Testis (tissue), 3 donors: ENCODE measurements around the gene ZNF688. TPM values are rescaled to one million over a fixed set of nuclear protein-coding genes. Genes with fewer than 3 reads are reported as not detected.

ENCODE experiments used
- DNase-seq: peaks from one replicate; pipeline ENCODE4 v3.0.0-alpha.2; 2019
- H3K27ac ChIP-seq, 2 donors: fragments of 200-600 bp; sonication (generic); one replicate each; pipeline ENCODE4 v1.5.1; 2019
- H3K27me3 ChIP-seq: fragments of 200-600 bp; sonication (generic); one replicate; pipeline ENCODE4 v1.5.1; 2019
- H3K36me3 ChIP-seq: fragments of 200-600 bp; sonication (generic); one replicate; pipeline ENCODE4 v1.5.1; 2017; ENCODE audit warnings: low read depth; ENCODE audit errors: missing control alignments
- H3K4me1 ChIP-seq: fragments of 200-600 bp; sonication (generic); one replicate; pipeline ENCODE4 v1.5.1; 2019
- H3K4me3 ChIP-seq, 2 donors: fragments of 200-600 bp; sonication (generic); one replicate each; pipeline ENCODE4 v1.5.1; 2017 to 2019
- H3K9me3 ChIP-seq: fragments of 200-600 bp; sonication (generic); one replicate; pipeline ENCODE4 v1.5.1; 2017
- CTCF ChIP-seq, 3 experiments: fragments of 450-650 bp in 2 of 3; fragments of 200-600 bp in 1 of 3; sonication (generic) in 1 of 3; IDR thresholded peaks; one replicate each; pipeline ENCODE4 v1.5.1; 2016 to 2019; ENCODE audit warnings: antibody characterized with exemption in 3 of 3, mild to moderate bottlenecking in 2 of 3, moderate library complexity in 1 of 3
- POLR2A ChIP-seq: fragments of 450-650 bp; IDR thresholded peaks from one replicate; pipeline ENCODE4 v1.6.1; 2017; ENCODE audit warnings: antibody characterized with exemption, mild to moderate bottlenecking, moderate library complexity
- WGBS, 2 donors: methylation state at CpG; one replicate each; pipeline ENCODE4 v1.1.5; 2018; 5-methylcytosine and 5-hydroxymethylcytosine counted together
- intact Hi-C: fragments of 100-400 bp; cut with DNase I; formaldehyde crosslinking; loops from one replicate; pipeline ENCODE4 v1.15.1; 2023; ENCODE audit warnings: low total_unique reads
- polyA plus RNA-seq: library from polyadenylated mRNA; stranded (reverse); fragments of 350-450 nt; fragmentation: Illumina TruSeq; extraction: RNeasy Lipid Tissue Mini Kit (QIAGEN cat#74804); gene quantifications from one replicate; pipeline ENCODE4 v1.2.3, GENCODE V29; 2014; ENCODE audit warnings: low read depth, low replicate concordance; ENCODE audit not compliant: insufficient read depth
- total RNA-seq, 2 donors: library from RNA; depleted of rRNA; stranded (reverse); fragments of >200 nt; gene quantifications; one replicate each; pipeline ENCODE4 v1.2.3, GENCODE V29; 2016

Gene ZNF688
- total and polyA plus RNA-seq, 3 donors from 2014 or later: 21.7 to 54.6 (median 38.5) TPM

- Histone ChIP-seq H3K36me3 (no peaks in the 10 kb centered on the region), H3K27ac (no peak overlapping the region), H3K9me3 (no peaks in the 10 kb centered on the region), H3K4me1 (peaks cover 8% of the 10 kb centered on the region), H3K4me3 (no peak overlapping the region), H3K27me3 (no peaks in the 10 kb centered on the region)
- DNase-seq: no peak
- TF ChIP-seq POLR2A: no peak
- TF ChIP-seq CTCF (IDR thresholded peaks at IDR 0.05): no peak
- 48 to 50% methylated on average over 11 of the region's 11 CpGs for WGBS, 2 donors
- intact Hi-C loops: no loop called here
Observed at GRCh38 chr16:30533146-30533522, 38.4 kb downstream of the ZNF688 start.

GRCh38 chr16:30532285-30533145, 39.0 kb downstream of the ZNF688 start:
- intact Hi-C loops: no loop called here
- no peaks in the 10 kb centered on the region for H3K9me3 ChIP-seq
- H3K4me3 ChIP-seq: no peak overlapping the region
- DNase-seq: no peak
- no peak overlapping the region for H3K27ac ChIP-seq
- TF ChIP-seq CTCF (IDR thresholded peaks at IDR 0.05) (no peak), POLR2A (no peak)
- no peaks in the 10 kb centered on the region for H3K36me3 ChIP-seq
- no peaks in the 10 kb centered on the region for H3K27me3 ChIP-seq
- H3K4me1 ChIP-seq: peaks cover 13% of the 10 kb centered on the region
- 63 to 80% methylated on average over 27 to 54 of the region's 57 CpGs for WGBS, 2 donors

- Histone ChIP-seq H3K36me3 (no peaks in the 10 kb centered on the region), H3K27ac (no peak overlapping the region), H3K4me1 (peaks cover 15% of the 10 kb centered on the region), H3K9me3 (no peaks in the 10 kb centered on the region), H3K4me3 (no peak overlapping the region), H3K27me3 (no peaks in the 10 kb centered on the region)
- DNase-seq: no peak
- no peak for TF ChIP-seq CTCF (IDR thresholded peaks at IDR 0.05)
- no peak for TF ChIP-seq POLR2A
- intact Hi-C loops: no loop called here
- 78 to 87% methylated on average over 9 to 13 of the region's 13 CpGs for WGBS, 2 donors
Observed at GRCh38 chr16:30530163-30531037, 41.1 kb downstream of the ZNF688 start.

- intact Hi-C loops: no loop called here
- 67 to 78% methylated on average over 2 to 4 of the region's 4 CpGs for WGBS, 2 donors
- Histone ChIP-seq H3K9me3 (no peaks in the 10 kb centered on the region), H3K4me1 (peaks cover 19% of the 10 kb centered on the region), H3K27me3 (no peaks in the 10 kb centered on the region), H3K36me3 (no peaks in the 10 kb centered on the region), H3K4me3 (no peak overlapping the region), H3K27ac (no peak overlapping the region)
- no peak for DNase-seq
- TF ChIP-seq POLR2A: no peak
- TF ChIP-seq CTCF (IDR thresholded peaks at IDR 0.05): no peak
Observed at GRCh38 chr16:30528799-30529457, 42.6 kb downstream of the ZNF688 start.
